GM21447 (cell line): Measurements from ENCODE around the gene FOXO6.
A peak's percentile ranks its signal among the peaks of the same experiment; 100 is the strongest.

Experiments used
- ATAC-seq: cut with Tn5 transposase; IDR thresholded peaks from one replicate; pipeline ENCODE4 v1.9.1; 2021; ENCODE audit not compliant: unreplicated experiment

The FOXO6 gene

DNA sequence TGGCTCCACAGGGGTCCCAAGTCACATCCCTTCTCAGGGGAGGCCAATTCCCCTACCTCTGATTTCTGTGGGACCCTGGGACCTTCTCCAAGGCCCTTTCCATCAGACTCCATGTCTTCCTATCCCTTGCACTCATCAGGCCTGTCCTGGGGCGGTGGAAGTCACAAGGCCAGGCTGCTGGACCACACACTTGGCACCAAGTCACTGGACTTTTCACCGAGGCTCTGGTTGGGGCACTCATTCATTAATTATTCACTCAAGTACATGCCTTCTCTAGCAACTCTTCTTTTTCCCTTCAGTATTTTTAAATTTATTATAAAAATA is 11.2 kb upstream of the FOXO6 start:
- ATAC-seq: no peak

DNA sequence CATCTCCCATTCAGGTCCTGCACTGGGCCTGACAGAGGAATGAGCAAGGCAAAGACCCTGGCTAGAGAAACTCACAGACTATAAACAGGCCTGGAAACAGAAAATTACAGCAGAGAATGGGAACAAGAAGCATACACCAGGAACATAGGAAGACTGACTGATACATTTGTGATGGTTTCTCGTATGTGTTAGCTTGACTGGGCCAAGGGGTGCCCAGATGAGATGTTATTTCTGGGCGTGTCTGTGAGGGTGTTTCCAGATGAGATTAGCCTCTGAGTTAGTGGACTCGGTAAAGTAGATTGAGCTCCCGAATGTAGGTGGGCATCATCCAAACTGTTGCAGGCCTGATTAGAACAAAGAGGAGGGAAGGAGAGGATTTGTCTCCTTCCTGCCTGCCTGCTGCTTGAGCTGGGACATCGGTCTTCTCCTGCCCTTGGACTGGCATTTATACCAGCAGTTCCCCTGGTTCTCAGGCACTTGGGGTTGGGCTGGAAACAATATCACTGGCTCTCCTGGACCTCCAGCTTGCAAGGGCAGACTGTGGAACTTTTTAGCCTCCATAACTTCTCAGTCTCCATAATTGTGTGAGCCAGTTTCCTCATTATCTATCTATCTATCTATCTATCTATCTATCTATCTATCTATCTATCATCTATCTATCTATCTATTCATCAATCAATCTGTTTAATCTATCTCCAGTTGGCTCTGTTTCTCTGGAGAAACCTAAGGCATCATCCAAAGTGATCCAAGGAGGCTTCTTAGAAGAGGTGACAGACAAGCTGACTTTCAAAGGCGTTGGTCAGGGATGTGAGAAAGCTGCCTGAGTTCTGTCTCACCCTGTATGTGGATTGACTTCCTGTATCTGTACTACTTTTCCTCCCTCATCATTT is 9.7 kb upstream of the FOXO6 start:
- no peak for ATAC-seq

GRCh38 chr1:41353744-41354143 is 7.5 kb upstream of the FOXO6 start:
- ATAC-seq: no peak

GRCh38 chr1:41354956-41355355 is 6.3 kb upstream of the FOXO6 start:
- no peak for ATAC-seq

DNA sequence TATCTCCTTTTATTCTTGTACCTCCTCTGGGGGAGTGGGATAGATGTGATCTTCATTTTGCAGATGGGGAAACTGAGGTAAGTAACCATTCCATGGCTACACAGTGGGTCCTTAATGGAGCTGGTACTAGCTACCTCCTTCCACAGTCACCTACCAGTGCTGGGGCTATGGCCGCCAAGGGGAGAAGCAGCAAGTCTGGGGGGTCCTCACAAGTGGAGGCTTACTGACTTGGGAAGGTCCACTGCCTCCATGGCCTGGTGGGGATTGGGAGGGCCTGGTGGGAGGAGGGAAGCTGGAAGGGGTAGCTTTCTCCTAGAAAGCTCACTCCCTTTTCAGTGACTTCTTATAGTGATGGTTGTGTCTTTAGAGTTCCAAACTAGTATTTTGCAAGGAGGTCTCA is 5.9 kb upstream of the FOXO6 start:
- ATAC-seq: no peak

- no peak for ATAC-seq
These were observed 5.5 kb upstream of the FOXO6 start for GRCh38 chr1:41355761-41356160.

GRCh38 chr1:41356752-41357151 is 4.5 kb upstream of the FOXO6 start:
- ATAC-seq: no peak

DNA sequence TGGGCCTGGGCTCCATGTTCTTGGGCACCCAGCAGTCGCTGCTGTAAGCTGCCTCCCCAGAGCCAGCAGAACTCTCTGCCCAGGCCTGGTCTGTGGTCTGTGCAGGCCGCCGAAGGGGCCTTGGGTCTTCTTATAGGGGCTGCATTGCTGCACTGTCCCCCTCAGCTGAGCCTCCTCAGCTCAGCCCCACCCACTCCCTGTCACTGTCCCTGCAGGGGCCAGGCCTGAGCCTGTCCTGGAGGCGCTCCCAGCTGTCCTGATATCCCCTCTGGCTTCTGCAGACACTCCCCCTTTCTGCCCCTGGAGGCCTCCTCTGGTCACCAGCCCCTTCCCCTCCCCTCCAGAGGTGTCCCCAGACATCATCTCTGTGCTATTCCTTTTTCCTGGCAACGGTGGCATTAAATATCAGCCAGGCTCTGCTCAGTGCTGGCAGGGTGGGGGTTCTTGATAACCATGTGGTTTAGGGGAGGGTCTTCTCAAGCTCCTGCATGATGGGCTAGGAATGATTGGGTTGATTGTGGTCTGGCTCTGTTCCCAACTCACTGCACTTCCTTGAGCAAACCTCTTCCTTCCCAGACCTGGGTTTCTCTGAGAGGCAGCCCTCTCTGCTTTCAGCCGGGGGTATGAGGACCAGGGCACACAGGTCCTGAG is 3.7 kb upstream of the FOXO6 start:
- ATAC-seq: no peak

GRCh38 chr1:41358131-41359021 is 2.9 kb upstream of the FOXO6 start:
- ATAC-seq: no peak

GRCh38 chr1:41359211-41360073 is 1.8 kb upstream of the FOXO6 start:
- no peak for ATAC-seq

- no peak for ATAC-seq
These were observed 1.0 kb upstream of the FOXO6 start for GRCh38 chr1:41360074-41360785.

DNA sequence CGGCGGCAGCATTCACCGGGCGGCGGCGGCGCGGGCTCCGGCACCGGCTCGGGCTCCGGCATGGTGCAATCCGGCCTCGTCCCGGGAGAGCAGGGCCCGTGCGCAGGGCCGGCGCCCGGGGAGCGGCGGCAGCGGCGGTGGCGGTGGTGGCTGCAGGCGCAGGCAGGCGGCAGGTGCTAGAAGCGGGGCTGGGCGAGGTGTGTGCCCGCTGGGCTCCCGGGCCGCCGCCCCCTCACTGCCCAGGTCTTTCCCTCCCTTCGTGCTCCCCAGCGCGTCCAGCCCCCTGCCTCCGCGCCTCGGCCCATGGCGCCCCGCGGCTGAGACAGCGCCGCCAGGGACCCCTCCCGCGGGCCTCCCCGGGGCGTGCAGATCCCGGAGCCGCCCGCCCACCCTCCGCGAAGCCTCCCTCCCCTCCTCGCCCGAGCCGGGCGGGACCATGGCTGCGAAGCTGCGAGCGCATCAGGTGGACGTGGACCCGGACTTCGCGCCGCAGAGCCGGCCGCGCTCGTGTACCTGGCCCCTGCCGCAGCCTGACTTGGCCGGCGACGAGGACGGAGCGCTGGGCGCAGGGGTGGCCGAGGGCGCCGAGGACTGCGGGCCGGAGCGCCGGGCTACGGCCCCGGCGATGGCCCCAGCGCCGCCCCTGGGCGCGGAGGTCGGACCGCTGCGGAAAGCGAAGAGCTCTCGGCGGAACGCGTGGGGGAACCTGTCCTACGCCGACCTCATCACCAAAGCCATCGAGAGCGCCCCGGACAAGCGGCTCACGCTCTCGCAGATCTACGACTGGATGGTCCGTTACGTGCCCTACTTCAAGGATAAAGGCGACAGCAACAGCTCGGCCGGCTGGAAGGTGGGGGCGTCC is 492 bp downstream of the FOXO6 start:
- ATAC-seq: peak; percentile 11

- ATAC-seq: no peak
These were observed 1.1 kb downstream of the FOXO6 start for GRCh38 chr1:41362357-41362721.

GRCh38 chr1:41362749-41363590 is 1.7 kb downstream of the FOXO6 start:
- ATAC-seq: no peak

GRCh38 chr1:41363591-41364320 is 2.5 kb downstream of the FOXO6 start:
- no peak for ATAC-seq

DNA sequence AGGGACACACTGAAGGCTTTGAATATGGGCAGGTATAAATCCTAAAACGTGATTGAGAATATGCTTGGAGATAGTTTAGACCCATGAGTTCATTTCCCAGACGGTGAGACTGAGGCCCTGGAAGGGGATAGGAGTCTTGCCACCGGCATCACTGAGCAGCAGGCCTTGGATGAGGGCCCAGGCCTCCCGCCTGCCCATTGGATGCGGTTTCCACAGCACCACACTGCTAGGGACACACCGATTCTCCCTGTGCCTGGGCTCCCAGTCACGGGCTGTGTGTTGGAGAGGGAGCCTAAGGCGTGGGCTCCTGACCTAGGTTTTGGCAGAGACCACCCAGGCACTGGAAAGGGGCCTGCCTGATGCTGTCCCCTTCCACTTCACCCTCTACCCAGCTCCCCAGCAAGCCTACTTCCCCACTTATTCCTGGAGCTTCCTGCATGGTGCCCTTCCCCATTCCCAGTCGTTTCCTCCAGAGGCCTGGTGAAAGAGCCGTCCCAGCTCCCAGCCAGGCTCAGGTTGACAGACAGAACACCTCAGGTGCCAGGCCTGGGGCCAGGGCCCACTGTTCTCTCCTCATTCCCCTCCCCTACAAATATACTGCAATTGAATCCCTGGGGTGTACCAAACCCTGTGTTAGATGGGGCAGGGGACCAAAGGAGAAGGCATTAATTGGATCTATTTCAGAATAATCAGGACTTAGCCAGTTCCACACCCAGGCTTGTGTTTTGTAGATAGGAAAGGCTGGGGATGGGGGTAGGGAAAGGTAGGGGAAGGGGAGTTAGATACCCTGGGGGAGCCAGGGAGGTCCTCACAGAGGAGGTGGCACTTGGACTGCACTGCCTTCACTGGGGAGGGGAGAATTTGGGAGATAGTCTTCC is 3.4 kb downstream of the FOXO6 start:
- ATAC-seq: no peak

GRCh38 chr1:41365320-41365633 is 4.0 kb downstream of the FOXO6 start:
- no peak for ATAC-seq
